ENCODE results near the gene NFE2L3.

GRCh38 chr7:26181474-26182227 lies 29.7 kb downstream of the NFE2L3 start:
- no peak for TF ChIP-seq CTCF (IDR thresholded peaks at IDR 0.05)
- TF ChIP-seq POLR2A (IDR thresholded peaks at IDR 0.05) = no peak

Data from esophagus squamous epithelium (tissue), 4 donors.